Natural killer cell treated with Interleukin-12 subunit alpha and Interleukin-12 subunit beta and Interleukin-15 and Interleukin-18, amount 100 ng/mL, for 72 hours (primary cell): ENCODE results near the gene CLSTN3. TPM values are rescaled to one million over a fixed set of nuclear protein-coding genes. Genes with fewer than 3 reads are reported as not detected.

Experiments used
- ATAC-seq, 2 donors: fragments of 150-1000 bp; cut with Tn5 transposase in 1 of 2; sonication (Bioruptor Pico), chemical (Tn5 transposase) in 1 of 2; 2 replicates each; pipeline ENCODE4 v1.10.0; 2021
- DNase-seq: peaks from one replicate; pipeline ENCODE4 v3.0.0; 2022; ENCODE audit warnings: low spot score
- H3K27ac Mint-ChIP-seq, 2 donors: 1 replicate in 1 of 2; 2 replicates in 1 of 2; pipeline ENCODE4 v1.8.0; 2022; ENCODE audit warnings: mixed read lengths in 2 of 2, mild to moderate bottlenecking in 1 of 2, moderate library complexity in 1 of 2
- H3K27me3 Mint-ChIP-seq, 2 donors: 1 replicate in 1 of 2; 2 replicates in 1 of 2; pipeline ENCODE4 v1.8.0; 2022; ENCODE audit warnings: mixed read lengths in 2 of 2
- H3K36me3 Mint-ChIP-seq: one replicate; pipeline ENCODE4 v1.8.0; 2022; ENCODE audit warnings: mixed read lengths
- H3K4me1 Mint-ChIP-seq, 2 donors: 1 replicate in 1 of 2; 2 replicates in 1 of 2; pipeline ENCODE4 v1.8.0; 2022; ENCODE audit warnings: low read depth in 2 of 2, mixed read lengths in 2 of 2, mild to moderate bottlenecking in 1 of 2
- H3K4me3 Mint-ChIP-seq: one replicate; pipeline ENCODE4 v1.8.0; 2022; ENCODE audit warnings: mixed read lengths
- H3K9me3 Mint-ChIP-seq: 2 replicates; pipeline ENCODE4 v1.8.0; 2022; ENCODE audit warnings: mixed read lengths
- total RNA-seq, 2 donors: library from RNA; stranded (reverse); gene quantifications; one replicate each; pipeline ENCODE4 v1.2.3, GENCODE V29; 2022

The CLSTN3 gene
- total RNA-seq, 2 donors from 2014 or later: 36.3 to 40.0 TPM

- peaks cover 5% of the 10 kb centered on the region for H3K9me3 Mint-ChIP-seq
- DNase-seq (no peak), ATAC-seq (no peak)
- peak overlapping the region; percentile 88 to 93 for H3K27ac Mint-ChIP-seq
- peaks cover 13% of the 10 kb centered on the region for H3K36me3 Mint-ChIP-seq
- H3K4me1 Mint-ChIP-seq: peaks cover 32 to 37% of the 10 kb centered on the region in 2 donors
- peak overlapping the region; percentile 94 for H3K4me3 Mint-ChIP-seq
- no peaks in the 10 kb centered on the region for H3K27me3 Mint-ChIP-seq
Measured at GRCh38 chr12:7109572-7109920, 20.6 kb upstream of the CLSTN3 start.

GRCh38 chr12:7110661-7111060, 19.5 kb upstream of the CLSTN3 start:
- Mint-ChIP-seq H3K4me3 (no peak overlapping the region), H3K27ac (peak overlapping the region in 1 of 2 donors; percentile 93), H3K27me3 (no peaks in the 10 kb centered on the region), H3K9me3 (peaks cover 3% of the 10 kb centered on the region), H3K36me3 (peaks cover 9% of the 10 kb centered on the region), H3K4me1 (peaks cover 29 to 37% of the 10 kb centered on the region in 2 donors)
- DNase-seq (no peak), ATAC-seq (no peak)

- ATAC-seq: no peak
- Mint-ChIP-seq H3K27me3 (no peaks in the 10 kb centered on the region), H3K4me3 (no peak overlapping the region), H3K4me1 (peaks cover 22 to 29% of the 10 kb centered on the region in 2 donors), H3K27ac (no peak overlapping the region), H3K36me3 (no peaks in the 10 kb centered on the region), H3K9me3 (no peaks in the 10 kb centered on the region)
- no peak for DNase-seq
Measured at GRCh38 chr12:7112041-7112440, 18.1 kb upstream of the CLSTN3 start.

GRCh38 chr12:7113389-7113871, 16.7 kb upstream of the CLSTN3 start:
- Mint-ChIP-seq H3K27ac (no peak overlapping the region), H3K27me3 (no peaks in the 10 kb centered on the region), H3K4me3 (no peak overlapping the region), H3K36me3 (peaks cover 5% of the 10 kb centered on the region), H3K4me1 (peaks cover 12 to 22% of the 10 kb centered on the region in 2 donors), H3K9me3 (no peaks in the 10 kb centered on the region)
- DNase-seq (no peak), ATAC-seq (peak in 1 of 2 donors; percentile 40)

- Mint-ChIP-seq H3K27me3 (no peaks in the 10 kb centered on the region), H3K4me3 (no peak overlapping the region), H3K27ac (no peak overlapping the region), H3K36me3 (peaks cover 5% of the 10 kb centered on the region), H3K9me3 (no peaks in the 10 kb centered on the region), H3K4me1 (peaks cover 11 to 22% of the 10 kb centered on the region in 2 donors)
- ATAC-seq (no peak), DNase-seq (no peak)
Measured at GRCh38 chr12:7114008-7114407, 16.2 kb upstream of the CLSTN3 start.

GRCh38 chr12:7114851-7115250, 15.3 kb upstream of the CLSTN3 start:
- Mint-ChIP-seq H3K9me3 (no peaks in the 10 kb centered on the region), H3K4me3 (no peak overlapping the region), H3K4me1 (peaks cover 5 to 15% of the 10 kb centered on the region in 2 donors), H3K36me3 (peaks cover 5% of the 10 kb centered on the region), H3K27me3 (no peaks in the 10 kb centered on the region), H3K27ac (no peak overlapping the region)
- ATAC-seq (no peak), DNase-seq (no peak)

GRCh38 chr12:7116196-7116595, 14.0 kb upstream of the CLSTN3 start:
- ATAC-seq: no peak
- no peaks in the 10 kb centered on the region for H3K27me3 Mint-ChIP-seq
- peaks cover 4 to 10% of the 10 kb centered on the region in 2 donors for H3K4me1 Mint-ChIP-seq
- H3K27ac Mint-ChIP-seq: no peak overlapping the region
- no peak for DNase-seq
- no peak overlapping the region for H3K4me3 Mint-ChIP-seq
- no peaks in the 10 kb centered on the region for H3K9me3 Mint-ChIP-seq
- peaks cover 5% of the 10 kb centered on the region for H3K36me3 Mint-ChIP-seq

- ATAC-seq: no peak
- no peaks in the 10 kb centered on the region for H3K27me3 Mint-ChIP-seq
- no peak overlapping the region for H3K27ac Mint-ChIP-seq
- peaks cover 4 to 10% of the 10 kb centered on the region in 2 donors for H3K4me1 Mint-ChIP-seq
- no peaks in the 10 kb centered on the region for H3K9me3 Mint-ChIP-seq
- H3K4me3 Mint-ChIP-seq: no peak overlapping the region
- no peak for DNase-seq
- peaks cover 5% of the 10 kb centered on the region for H3K36me3 Mint-ChIP-seq
Measured at GRCh38 chr12:7116916-7117315, 13.3 kb upstream of the CLSTN3 start.

GRCh38 chr12:7117670-7118069, 12.5 kb upstream of the CLSTN3 start:
- no peak for ATAC-seq
- H3K9me3 Mint-ChIP-seq: no peaks in the 10 kb centered on the region
- peaks cover 4 to 10% of the 10 kb centered on the region in 2 donors for H3K4me1 Mint-ChIP-seq
- peaks cover 5% of the 10 kb centered on the region for H3K36me3 Mint-ChIP-seq
- no peaks in the 10 kb centered on the region for H3K27me3 Mint-ChIP-seq
- DNase-seq: no peak
- H3K27ac Mint-ChIP-seq: no peak overlapping the region
- H3K4me3 Mint-ChIP-seq: no peak overlapping the region

- ATAC-seq (no peak), DNase-seq (no peak)
- Mint-ChIP-seq H3K27ac (no peak overlapping the region), H3K9me3 (no peaks in the 10 kb centered on the region), H3K27me3 (no peaks in the 10 kb centered on the region), H3K4me3 (no peak overlapping the region), H3K36me3 (peaks cover 5% of the 10 kb centered on the region), H3K4me1 (peaks cover 4 to 5% of the 10 kb centered on the region in 2 donors)
Measured at GRCh38 chr12:7118881-7119280, 11.3 kb upstream of the CLSTN3 start.

GRCh38 chr12:7120166-7120565, 10.0 kb upstream of the CLSTN3 start:
- Mint-ChIP-seq H3K36me3 (peaks cover 5% of the 10 kb centered on the region), H3K4me3 (no peak overlapping the region), H3K4me1 (peaks cover 0 to 3% of the 10 kb centered on the region in 2 donors), H3K9me3 (no peaks in the 10 kb centered on the region), H3K27me3 (no peaks in the 10 kb centered on the region), H3K27ac (no peak overlapping the region)
- no peak for DNase-seq
- no peak for ATAC-seq

GRCh38 chr12:7121324-7121723, 8.8 kb upstream of the CLSTN3 start:
- H3K4me1 Mint-ChIP-seq: peaks cover 0 to 5% of the 10 kb centered on the region in 2 donors
- DNase-seq (no peak), ATAC-seq (no peak)
- no peaks in the 10 kb centered on the region for H3K9me3 Mint-ChIP-seq
- no peaks in the 10 kb centered on the region for H3K27me3 Mint-ChIP-seq
- H3K4me3 Mint-ChIP-seq: no peak overlapping the region
- no peak overlapping the region for H3K27ac Mint-ChIP-seq
- peaks cover 5% of the 10 kb centered on the region for H3K36me3 Mint-ChIP-seq

GRCh38 chr12:7122811-7123769, 7.1 kb upstream of the CLSTN3 start:
- H3K9me3 Mint-ChIP-seq: no peaks in the 10 kb centered on the region
- no peak overlapping the region for H3K27ac Mint-ChIP-seq
- peaks cover 0 to 9% of the 10 kb centered on the region in 2 donors for H3K4me1 Mint-ChIP-seq
- H3K36me3 Mint-ChIP-seq: peaks cover 4% of the 10 kb centered on the region
- ATAC-seq: no peak
- no peak for DNase-seq
- H3K27me3 Mint-ChIP-seq: no peaks in the 10 kb centered on the region
- H3K4me3 Mint-ChIP-seq: no peak overlapping the region

GRCh38 chr12:7123806-7124522, 6.2 kb upstream of the CLSTN3 start:
- H3K4me3 Mint-ChIP-seq: no peak overlapping the region
- no peak for DNase-seq
- no peaks in the 10 kb centered on the region for H3K36me3 Mint-ChIP-seq
- H3K4me1 Mint-ChIP-seq: peaks cover 4 to 15% of the 10 kb centered on the region in 2 donors
- no peaks in the 10 kb centered on the region for H3K27me3 Mint-ChIP-seq
- ATAC-seq: no peak
- no peaks in the 10 kb centered on the region for H3K9me3 Mint-ChIP-seq
- H3K27ac Mint-ChIP-seq: no peak overlapping the region
